K562 (cell line): Measurements from ENCODE around the gene DLG4. TPM values are rescaled to one million over a fixed set of nuclear protein-coding genes. Genes with fewer than 3 reads are reported as not detected.

Source experiments
- CTBP1 ChIP-seq: fragments of 450-650 bp; IDR thresholded peaks from 2 replicates; pipeline ENCODE4 v1.6.1; 2016; ENCODE audit warnings: borderline replicate concordance
- ETV1 ChIP-seq: fragments of 450-650 bp; conservative IDR thresholded peaks from 2 replicates; pipeline ENCODE4 v1.6.1; 2016; ENCODE audit warnings: missing genetic modification characterization, control low read depth, low read depth, missing compliant biosample characterization
- FOXP1 ChIP-seq: sonication (generic); formaldehyde crosslinking; IDR thresholded peaks from 2 replicates; pipeline ENCODE4 v1.8.0; 2022; ENCODE audit warnings: mild to moderate bottlenecking, missing genetic modification reagents
- HCFC1 ChIP-seq: IDR thresholded peaks from 2 replicates; pipeline ENCODE4 v1.6.1; 2012; ENCODE audit warnings: low read depth, low read length, improper control_type of control experiment
- HDAC2 ChIP-seq: fragments of 450-650 bp; IDR thresholded peaks from 2 replicates; pipeline ENCODE4 v1.6.1; 2016; ENCODE audit warnings: mild to moderate bottlenecking
- LEF1 ChIP-seq: fragments of 450-650 bp; IDR thresholded peaks from 2 replicates; pipeline ENCODE4 v1.6.1; 2016; ENCODE audit warnings: mild to moderate bottlenecking
- MEF2D ChIP-seq: conservative IDR thresholded peaks from 2 replicates; pipeline ENCODE4 v1.6.1; 2016; ENCODE audit warnings: low read depth, missing genetic modification characterization, missing compliant biosample characterization
- NBN ChIP-seq: fragments of 450-650 bp; IDR thresholded peaks from 2 replicates; pipeline ENCODE4 v1.6.1; 2016; ENCODE audit warnings: low read depth, mild to moderate bottlenecking
- NFRKB ChIP-seq: fragments of 450-650 bp; IDR thresholded peaks from 2 replicates; pipeline ENCODE4 v1.6.1; 2016; ENCODE audit warnings: low read depth
- NRF1 ChIP-seq, 2 experiments: fragments of 450-650 bp; IDR thresholded peaks in 1 of 2; conservative IDR thresholded peaks in 1 of 2; 2 replicates each; pipeline ENCODE4 v1.6.1; 2014; ENCODE audit warnings: mild to moderate bottlenecking in 2 of 2
- PKNOX1 ChIP-seq: fragments of 450-650 bp; IDR thresholded peaks from 2 replicates; pipeline ENCODE4 v1.6.1; 2016
- SMARCE1 ChIP-seq: fragments of 450-650 bp; IDR thresholded peaks from 2 replicates; pipeline ENCODE4 v1.7.1; 2016; ENCODE audit warnings: mild to moderate bottlenecking
- ZBTB40 ChIP-seq, 2 experiments: fragments of 450-650 bp in 1 of 2; sonication (generic) in 1 of 2; formaldehyde crosslinking in 1 of 2; IDR thresholded peaks; 2 replicates each; pipeline versions ENCODE4 v1.7.1 to v1.9.0; 2016 to 2022; ENCODE audit warnings: inconsistent platforms in 1 of 2, mild to moderate bottlenecking in 1 of 2, missing genetic modification reagents in 1 of 2
- ZNF3 ChIP-seq: fragments of 250-450 bp; sonication (Bioruptor Pico); IDR thresholded peaks from 2 replicates; pipeline ENCODE4 v1.5.0; 2021; ENCODE audit warnings: mild to moderate bottlenecking, moderate library complexity
- polyA plus RNA-seq, 8 experiments: library from polyadenylated mRNA; depleted of rRNA in 4 of 8; stranded (reverse) in 5 of 8; unstranded in 3 of 8; fragments of >200 nt; fragmentation: Nextera tagmentation in 2 of 8; fragmentation: Illumina TruSeq in 1 of 8; extraction: Ambion mirVana in 2 of 8; extraction: Trizol in 1 of 8; gene quantifications; 2 replicates each; pipeline versions ENCODE4 v1.2.1 to v1.2.3, GENCODE V29; 2011 to 2014; ENCODE audit warnings: inconsistent platforms in 1 of 8, missing spikeins in 1 of 8
- total RNA-seq, 7 experiments: library from RNA; depleted of rRNA in 6 of 7; stranded (reverse); fragments of >200 nt in 6 of 7; fragmentation: Illumina TruSeq in 2 of 7; extraction: Trizol in 2 of 7; gene quantifications; 2 replicates each; pipeline versions ENCODE4 v1.2.1 to v1.2.3, GENCODE V29; 2011 to 2021; ENCODE audit warnings: low replicate concordance in 1 of 7
- TF ChIP-seq, protein P1 (sequence below), 2 experiments: fragments of 450-650 bp; IDR thresholded peaks; 2 replicates each; pipeline ENCODE4 v1.6.1; 2016

The DLG4 gene
- total and polyA plus RNA-seq, 9 of the 15 experiments (the other 6 are each of a cell fraction or from before 2014, with no cell fraction given): 0.03 to 12.0 (median 4.1) TPM

DNA sequence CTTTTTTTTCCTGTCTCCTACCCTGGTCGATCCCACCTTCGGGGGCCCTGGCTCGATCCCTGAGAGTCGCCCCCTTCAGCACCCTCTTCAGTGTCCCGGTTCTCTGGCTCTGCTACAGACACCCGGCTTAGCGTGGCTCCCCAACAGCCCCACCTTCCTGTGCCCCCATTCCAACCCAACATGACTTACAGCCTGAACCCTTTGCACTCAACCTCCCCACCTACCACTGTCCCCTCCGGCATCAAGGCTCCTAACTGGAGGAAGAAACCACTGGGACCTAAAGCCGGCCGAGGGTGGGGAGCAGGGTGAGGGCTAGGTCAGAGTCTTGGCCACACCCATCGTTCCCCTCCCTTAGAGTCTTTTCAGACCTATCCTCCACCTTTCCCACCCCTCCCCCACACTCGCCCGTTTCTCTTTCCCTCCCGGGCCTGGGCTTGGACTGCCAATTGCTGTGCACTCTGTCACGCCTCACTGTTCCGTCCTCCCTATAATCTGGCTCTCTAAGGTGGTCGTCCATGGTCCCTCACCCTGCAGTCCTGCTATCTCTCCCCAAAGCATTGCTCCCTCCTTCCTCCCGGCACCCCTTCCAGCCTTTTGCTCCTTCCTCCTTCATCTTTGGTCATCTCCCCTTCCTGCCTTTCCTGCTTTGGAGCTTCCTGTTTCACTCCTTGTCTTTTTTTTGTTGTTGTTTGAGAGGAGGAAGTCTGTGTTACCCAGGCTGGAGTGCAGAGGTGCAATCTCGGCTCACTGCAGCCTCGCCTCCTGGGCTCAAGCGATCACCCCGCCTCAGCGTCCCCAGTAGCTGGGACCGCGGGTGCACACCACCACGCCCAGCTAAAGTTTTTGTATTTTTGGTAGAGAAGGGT is 43.5 kb upstream of the DLG4 start (continued):
- TF ChIP-seq ZNF3: no peak
- TF ChIP-seq, protein P1, sequence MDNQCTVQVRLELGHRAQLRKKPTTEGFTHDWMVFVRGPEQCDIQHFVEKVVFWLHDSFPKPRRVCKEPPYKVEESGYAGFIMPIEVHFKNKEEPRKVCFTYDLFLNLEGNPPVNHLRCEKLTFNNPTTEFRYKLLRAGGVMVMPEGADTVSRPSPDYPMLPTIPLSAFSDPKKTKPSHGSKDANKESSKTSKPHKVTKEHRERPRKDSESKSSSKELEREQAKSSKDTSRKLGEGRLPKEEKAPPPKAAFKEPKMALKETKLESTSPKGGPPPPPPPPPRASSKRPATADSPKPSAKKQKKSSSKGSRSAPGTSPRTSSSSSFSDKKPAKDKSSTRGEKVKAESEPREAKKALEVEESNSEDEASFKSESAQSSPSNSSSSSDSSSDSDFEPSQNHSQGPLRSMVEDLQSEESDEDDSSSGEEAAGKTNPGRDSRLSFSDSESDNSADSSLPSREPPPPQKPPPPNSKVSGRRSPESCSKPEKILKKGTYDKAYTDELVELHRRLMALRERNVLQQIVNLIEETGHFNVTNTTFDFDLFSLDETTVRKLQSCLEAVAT (IDR thresholded peaks at IDR 0.05): peak; percentile 41 to 49; a peak in 2 of 4 replicates
- TF ChIP-seq NRF1 (conservative IDR thresholded peaks at IDR 0.05 in 1 of 2, IDR thresholded peaks at IDR 0.05 in 1 of 2): no peak
- TF ChIP-seq PKNOX1: peak; percentile 11; the same call in 1 of the 2 replicates
- 0 out of 2 replicates have a peak, but pooled peaks have one; percentile 33 for TF ChIP-seq MEF2D
- 0 out of 2 replicates have a peak, but pooled peaks have one; percentile 70 for TF ChIP-seq NFRKB
- peak; percentile 61; the same call in 1 of the 2 replicates for TF ChIP-seq CTBP1
- peak; percentile 70; the same call in 1 of the 2 replicates for TF ChIP-seq NBN
- no peak; the same call in 1 of the 2 replicates for TF ChIP-seq ETV1
- TF ChIP-seq LEF1: peak; percentile 82
- peak; percentile 64; the same call in 1 of the 2 replicates for TF ChIP-seq SMARCE1
- TF ChIP-seq ZBTB40 (IDR thresholded peaks at IDR 0.05): peak; percentile 57
- no peak for TF ChIP-seq ZBTB40 (CRISPR knock-in tag; IDR thresholded peaks at IDR 0.05)
- TF ChIP-seq HDAC2: peak; percentile 76
- TF ChIP-seq HCFC1: no peak
- 0 out of 2 replicates have a peak, but pooled peaks have one; percentile 53 for TF ChIP-seq FOXP1 (CRISPR knock-in tag)
